GM18526 (cell line): ENCODE measurements around the gene DDTL.
"Not testable (repeated sequence)": the region's sequence is repeated elsewhere in the genome, so short reads cannot be mapped to it uniquely, and the experiment has no call there.

Experiments
- POLR2A ChIP-seq: IDR thresholded peaks from 3 replicates; pipeline ENCODE4 v1.6.1; 2011; ENCODE audit not compliant: insufficient read length; ENCODE audit errors: extremely low read depth

Gene DDTL

DNA sequence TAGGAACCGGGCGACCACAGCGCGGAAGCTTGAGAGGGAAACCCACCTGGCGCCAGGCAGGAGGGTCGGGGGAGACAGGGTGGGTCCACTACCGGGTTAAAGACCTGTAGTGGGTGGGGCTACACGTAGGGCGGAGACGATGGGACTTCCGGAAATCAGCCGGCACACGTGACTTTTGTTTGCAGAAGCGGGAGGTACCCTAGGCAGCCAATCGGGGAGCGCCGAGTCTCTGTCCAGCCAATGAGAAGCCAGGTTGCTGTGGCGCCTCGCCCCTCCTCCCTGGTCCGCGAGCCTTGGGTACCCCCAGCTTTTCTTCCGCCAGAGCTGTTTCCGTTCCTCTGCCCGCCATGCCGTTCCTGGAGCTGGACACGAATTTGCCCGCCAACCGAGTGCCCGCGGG lies at the start of gene DDTL:
DDTL (plus strand) TSS at position 321 of the 400 bp plus-strand sequence; CDS start at position 348, 27 bp downstream.
- TF ChIP-seq POLR2A, result not testable (repeated sequence)

DNA sequence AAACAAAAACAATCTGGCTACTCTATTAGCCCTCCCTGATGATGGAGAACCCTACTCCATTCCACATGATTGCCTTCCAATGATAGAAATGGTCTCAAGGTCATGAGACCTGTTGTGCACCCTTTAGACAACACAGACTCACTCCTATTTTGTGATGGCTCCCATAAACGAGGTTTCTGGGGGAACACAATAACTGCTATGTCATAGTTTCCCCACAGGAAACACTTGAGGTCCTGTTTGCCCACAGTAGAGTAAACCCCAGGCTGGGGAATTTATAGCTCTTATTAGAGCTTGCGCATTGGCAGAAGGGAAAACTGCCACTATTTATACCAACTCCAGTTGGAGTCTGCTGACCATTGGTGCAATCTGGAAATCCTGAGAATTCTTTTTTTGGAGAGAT lies 43.8 kb upstream of the DDTL start:
- TF ChIP-seq POLR2A, result no peak

DNA sequence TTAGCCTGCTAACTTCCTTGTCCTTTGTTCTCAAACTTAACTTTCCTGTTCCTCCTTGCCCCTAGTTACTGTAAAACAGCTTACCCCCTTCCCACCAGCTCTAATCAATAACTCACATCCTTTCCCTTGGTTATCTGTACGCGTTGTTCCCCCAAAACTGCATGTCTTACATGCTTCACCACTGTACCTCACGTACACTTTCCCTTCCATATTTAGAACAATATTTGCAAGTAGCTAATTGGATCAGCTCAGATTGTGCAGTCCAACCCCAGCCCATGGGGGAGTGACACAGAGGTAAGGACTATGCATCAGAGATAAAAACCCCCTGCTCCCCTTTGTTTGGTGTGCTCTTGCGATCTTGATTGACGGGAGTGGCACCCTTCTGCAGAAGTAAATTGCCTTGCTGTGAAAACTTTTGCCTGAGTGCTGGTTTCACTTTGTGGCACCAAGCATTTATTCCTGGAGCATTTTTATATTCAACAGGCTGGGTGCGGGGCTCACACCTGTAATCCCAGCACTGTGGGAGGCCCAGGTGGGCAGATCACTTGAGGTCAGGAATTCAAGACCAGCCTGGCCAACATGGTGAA lies 41.6 kb upstream of the DDTL start:
- TF ChIP-seq POLR2A, result no peak

DNA sequence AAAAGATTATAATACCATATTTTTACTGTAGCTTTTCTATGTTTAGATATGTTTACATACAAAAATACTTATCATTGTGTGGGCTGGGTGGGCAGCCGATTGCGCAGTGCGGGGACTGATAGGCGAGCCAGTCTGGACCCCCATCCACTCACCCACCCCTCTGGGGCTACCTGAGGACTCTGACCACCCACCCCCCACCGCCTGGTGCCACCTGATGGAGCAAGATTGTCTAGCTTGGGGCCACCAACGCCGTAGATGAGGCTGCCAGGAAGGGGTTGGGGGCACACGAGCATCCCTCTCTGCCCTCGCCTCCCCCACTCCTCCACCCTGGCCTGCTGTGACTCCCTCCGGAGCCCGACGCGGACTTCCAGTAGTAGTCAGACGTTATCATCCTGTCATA lies 40.1 kb upstream of the DDTL start:
- no peak for TF ChIP-seq POLR2A

GRCh38 chr22:23938328-23939016 lies 28.2 kb upstream of the DDTL start:
- TF ChIP-seq POLR2A, result no peak

- no peak for TF ChIP-seq POLR2A
These were observed 27.7 kb upstream of the DDTL start for GRCh38 chr22:23939017-23939357.

GRCh38 chr22:23961084-23961771 lies 5.5 kb upstream of the DDTL start, which contains the start of gene GSTT2B:
GSTT2B (minus strand) TSS chr22:23961195; CDS start chr22:23961131, 64 bp downstream.
- not testable (repeated sequence) for TF ChIP-seq POLR2A

- TF ChIP-seq POLR2A, result no peak
These were observed 2.4 kb downstream of the DDTL start for GRCh38 chr22:23969071-23969470.

- TF ChIP-seq POLR2A, result no peak
These were observed 3.5 kb downstream of the DDTL start for GRCh38 chr22:23970201-23970641.

- TF ChIP-seq POLR2A, result no peak
These were observed 4.3 kb downstream of the DDTL start for GRCh38 chr22:23970816-23971486.

GRCh38 chr22:23974345-23974744 lies 7.7 kb downstream of the DDTL start, which contains the start of gene DDT:
DDT (minus strand) TSS chr22:23974441; CDS start chr22:23974414, 27 bp downstream.
- TF ChIP-seq POLR2A, result not testable (repeated sequence)

DNA sequence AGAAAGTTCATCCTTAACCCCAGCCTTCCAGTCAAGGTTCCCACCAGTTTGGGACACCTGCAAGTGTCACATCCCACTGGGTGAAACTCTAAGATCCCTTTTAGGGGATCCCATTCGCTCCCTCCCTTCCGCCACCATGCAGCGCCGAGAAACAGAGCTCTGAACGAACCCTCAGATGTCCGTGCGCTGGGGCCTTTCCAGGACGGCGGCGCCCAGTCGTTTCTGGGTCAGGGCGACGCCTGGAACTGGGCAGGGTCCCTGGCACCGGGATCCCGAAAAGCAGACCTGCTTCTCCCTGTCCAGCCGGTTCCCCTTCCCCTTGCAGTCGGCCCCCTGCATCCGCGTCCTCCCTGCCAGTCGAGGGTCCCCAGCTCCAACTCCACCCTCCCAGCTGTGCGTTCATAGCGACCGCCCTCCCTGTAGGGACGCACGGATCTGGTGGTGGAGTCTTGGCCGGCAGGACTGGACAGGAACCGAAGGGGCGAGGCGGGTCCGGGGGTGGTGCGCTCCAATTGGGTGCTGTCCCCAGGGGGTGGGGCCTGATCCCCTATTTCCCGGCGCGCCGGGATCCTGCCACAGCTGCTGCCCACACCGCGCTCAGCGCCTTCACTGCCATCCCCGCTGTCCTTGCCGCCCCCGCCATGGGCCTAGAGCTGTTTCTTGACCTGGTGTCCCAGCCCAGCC lies 13.0 kb downstream of the DDTL start, which contains the start of gene GSTT2:
GSTT2 (plus strand) TSS at position 578 of the 684 bp plus-strand sequence.
- TF ChIP-seq POLR2A, result not testable (repeated sequence)

DNA sequence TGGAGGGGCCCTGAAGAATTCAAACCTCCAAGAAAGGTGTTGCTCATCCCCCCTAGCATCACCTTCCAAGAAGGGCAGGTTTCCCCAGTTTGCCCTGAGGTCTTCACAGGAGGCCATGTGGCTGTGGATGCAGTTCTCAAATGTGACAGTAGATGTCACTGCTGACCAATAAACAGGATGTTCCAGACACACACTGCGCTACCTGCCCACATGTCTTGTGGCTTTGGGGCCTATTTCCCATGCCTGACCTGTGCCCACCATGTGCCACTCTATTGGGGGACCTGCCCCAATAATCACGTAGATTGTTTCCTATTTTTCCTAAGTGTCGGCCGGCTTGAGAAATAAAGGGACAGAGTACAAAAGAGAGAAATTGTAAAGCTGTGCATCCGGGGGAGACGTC lies 17.7 kb downstream of the DDTL start:
- TF ChIP-seq POLR2A, result no peak

GRCh38 chr22:23997092-23997491 lies 30.4 kb downstream of the DDTL start:
- TF ChIP-seq POLR2A, result no peak

- TF ChIP-seq POLR2A, result no peak
These were observed 34.6 kb downstream of the DDTL start for GRCh38 chr22:24001314-24001713.
